Measurements from ENCODE around the gene PIK3R5.

PIK3R5 gene

GRCh38 chr17:8968503-8968902 lies 3.0 kb upstream of the PIK3R5 start:
- no peak overlapping the region for H3K4me3 ChIP-seq (ENCODE audit: control insufficient read depth, low read depth, low read length)
- no peak for DNase-seq (ENCODE audit: low read depth)
- no peak for TF ChIP-seq CTCF (conservative IDR thresholded peaks at IDR 0.05; ENCODE audit: control insufficient read depth, insufficient read depth, low read depth, low read length)

GRCh38 chr17:8967861-8968260 lies 2.4 kb upstream of the PIK3R5 start:
- DNase-seq (ENCODE audit: low read depth), result no peak
- no peak for TF ChIP-seq CTCF (conservative IDR thresholded peaks at IDR 0.05; ENCODE audit: control insufficient read depth, insufficient read depth, low read depth, low read length)
- no peak overlapping the region for H3K4me3 ChIP-seq (ENCODE audit: control insufficient read depth, low read depth, low read length)

- DNase-seq (ENCODE audit: low read depth), result no peak
- TF ChIP-seq CTCF (conservative IDR thresholded peaks at IDR 0.05; ENCODE audit: control insufficient read depth, insufficient read depth, low read depth, low read length), result no peak
- H3K4me3 ChIP-seq (ENCODE audit: control insufficient read depth, low read depth, low read length), result no peak overlapping the region
These were observed 1.4 kb upstream of the PIK3R5 start for GRCh38 chr17:8966926-8967325.

GRCh38 chr17:8964801-8965393 lies 610 bp downstream of the PIK3R5 start:
- TF ChIP-seq CTCF (conservative IDR thresholded peaks at IDR 0.05; ENCODE audit: control insufficient read depth, insufficient read depth, low read depth, low read length), result no peak
- no peak overlapping the region for H3K4me3 ChIP-seq (ENCODE audit: control insufficient read depth, low read depth, low read length)
- no peak for DNase-seq (ENCODE audit: low read depth)

- H3K4me3 ChIP-seq (ENCODE audit: control insufficient read depth, low read depth, low read length), result no peak overlapping the region
- DNase-seq (ENCODE audit: low read depth), result no peak
- no peak for TF ChIP-seq CTCF (conservative IDR thresholded peaks at IDR 0.05; ENCODE audit: control insufficient read depth, insufficient read depth, low read depth, low read length)
These were observed 1.8 kb downstream of the PIK3R5 start for GRCh38 chr17:8963647-8964258.

- TF ChIP-seq CTCF (conservative IDR thresholded peaks at IDR 0.05; ENCODE audit: control insufficient read depth, insufficient read depth, low read depth, low read length), result no peak
- DNase-seq (ENCODE audit: low read depth), result no peak
- no peak overlapping the region for H3K4me3 ChIP-seq (ENCODE audit: control insufficient read depth, low read depth, low read length)
These were observed 2.5 kb downstream of the PIK3R5 start for GRCh38 chr17:8963014-8963413.
